ENCODE results near the gene TMEM108. TPM values are rescaled to one million over a fixed set of nuclear protein-coding genes. Genes with fewer than 3 reads are reported as not detected.

TMEM108 gene
- total RNA-seq, 4 donors from 2014 or later, result 2.6 to 9.2 (median 4.6) TPM

DNA sequence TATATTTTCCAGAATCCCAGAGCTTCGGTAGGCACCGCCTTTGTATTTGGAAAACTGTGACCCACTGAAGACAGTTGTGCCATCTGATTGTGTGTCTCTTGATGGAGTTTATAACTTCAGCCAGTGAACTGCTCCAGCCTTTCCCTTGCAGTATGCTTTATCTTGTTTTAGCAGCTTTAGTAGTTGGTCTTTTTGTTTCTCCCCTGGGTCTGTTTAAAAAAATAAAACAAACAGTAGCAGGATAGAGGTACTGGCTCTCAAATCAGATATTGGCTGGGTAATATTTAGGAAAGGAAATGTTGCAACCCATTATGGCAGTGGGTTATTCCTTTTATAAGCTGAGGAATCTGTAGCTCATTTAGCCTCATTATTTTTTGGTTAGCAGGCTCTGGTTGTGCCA lies 210.2 kb downstream of the TMEM108 start:
- Histone ChIP-seq H3K36me3 (no peaks in the 10 kb centered on the region), H3K4me1 (no peaks in the 10 kb centered on the region), H3K27me3 (no peaks in the 10 kb centered on the region), H3K4me3 (replicated peaks in 1 of 3) (no peak overlapping the region), H3K9me3 (no peaks in the 10 kb centered on the region), H3K27ac (no peak overlapping the region)
- DNase-seq, result no peak
- intact Hi-C loops (cut with DNase I), result no loop called here
- 77 to 82% methylated on average over 2 of the region's 2 CpGs for WGBS, 2 donors
- TF ChIP-seq, protein P1, sequence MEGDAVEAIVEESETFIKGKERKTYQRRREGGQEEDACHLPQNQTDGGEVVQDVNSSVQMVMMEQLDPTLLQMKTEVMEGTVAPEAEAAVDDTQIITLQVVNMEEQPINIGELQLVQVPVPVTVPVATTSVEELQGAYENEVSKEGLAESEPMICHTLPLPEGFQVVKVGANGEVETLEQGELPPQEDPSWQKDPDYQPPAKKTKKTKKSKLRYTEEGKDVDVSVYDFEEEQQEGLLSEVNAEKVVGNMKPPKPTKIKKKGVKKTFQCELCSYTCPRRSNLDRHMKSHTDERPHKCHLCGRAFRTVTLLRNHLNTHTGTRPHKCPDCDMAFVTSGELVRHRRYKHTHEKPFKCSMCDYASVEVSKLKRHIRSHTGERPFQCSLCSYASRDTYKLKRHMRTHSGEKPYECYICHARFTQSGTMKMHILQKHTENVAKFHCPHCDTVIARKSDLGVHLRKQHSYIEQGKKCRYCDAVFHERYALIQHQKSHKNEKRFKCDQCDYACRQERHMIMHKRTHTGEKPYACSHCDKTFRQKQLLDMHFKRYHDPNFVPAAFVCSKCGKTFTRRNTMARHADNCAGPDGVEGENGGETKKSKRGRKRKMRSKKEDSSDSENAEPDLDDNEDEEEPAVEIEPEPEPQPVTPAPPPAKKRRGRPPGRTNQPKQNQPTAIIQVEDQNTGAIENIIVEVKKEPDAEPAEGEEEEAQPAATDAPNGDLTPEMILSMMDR (IDR thresholded peaks at IDR 0.05), result no peak
- no peak for TF ChIP-seq POLR2A (IDR thresholded peaks at IDR 0.05)

DNA sequence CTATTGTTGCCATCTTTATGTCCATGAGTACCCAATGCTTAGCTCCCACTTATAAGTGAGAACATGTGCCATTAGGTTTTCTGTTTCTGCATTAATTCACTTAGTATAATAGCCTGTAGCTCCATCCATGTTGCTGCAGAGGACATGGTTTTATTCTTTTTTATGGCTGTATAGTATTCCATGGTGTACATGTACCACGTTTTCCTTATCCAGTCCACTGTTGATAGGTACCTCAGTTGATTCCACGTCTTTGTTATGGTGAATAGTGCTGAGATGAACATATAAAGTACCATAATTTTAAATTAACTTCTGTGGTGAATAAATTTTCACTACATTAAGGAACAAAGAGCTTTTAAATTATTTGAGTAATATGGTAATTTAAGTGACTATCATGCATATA lies 211.3 kb downstream of the TMEM108 start:
- H3K4me1 ChIP-seq, result no peaks in the 10 kb centered on the region
- WGBS, 2 donors, result 82 to 90% methylated on average over 2 of the region's 2 CpGs
- no peak for DNase-seq
- TF ChIP-seq POLR2A (IDR thresholded peaks at IDR 0.05), result no peak
- TF ChIP-seq, protein P1 (IDR thresholded peaks at IDR 0.05), result no peak
- no peaks in the 10 kb centered on the region for H3K9me3 ChIP-seq
- intact Hi-C loops (cut with DNase I), result no loop called here
- no peaks in the 10 kb centered on the region for H3K36me3 ChIP-seq
- H3K27ac ChIP-seq, result no peak overlapping the region
- no peaks in the 10 kb centered on the region for H3K27me3 ChIP-seq
- H3K4me3 ChIP-seq (replicated peaks in 1 of 3), result no peak overlapping the region

DNA sequence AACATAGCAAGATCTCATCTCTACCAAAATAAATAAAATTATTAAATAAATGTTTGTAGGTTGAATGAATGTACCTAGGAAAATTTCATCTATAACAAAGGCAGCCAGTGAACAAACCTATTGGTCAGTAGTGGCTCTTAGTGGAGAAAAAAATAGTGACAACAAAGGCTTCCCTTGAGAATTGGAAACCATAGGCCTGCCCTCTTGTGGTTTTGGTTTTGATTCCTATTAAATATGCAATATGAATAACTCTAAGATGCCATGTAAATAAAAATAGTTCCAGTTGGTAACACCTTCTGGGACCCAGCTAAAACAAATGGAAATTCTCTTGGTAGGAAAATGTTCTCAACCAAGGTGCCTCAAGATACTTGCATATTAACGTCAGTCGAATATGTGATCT lies 216.0 kb downstream of the TMEM108 start:
- Histone ChIP-seq H3K4me1 (no peaks in the 10 kb centered on the region), H3K36me3 (no peaks in the 10 kb centered on the region), H3K27me3 (no peaks in the 10 kb centered on the region), H3K27ac (no peak overlapping the region), H3K4me3 (replicated peaks in 1 of 3) (no peak overlapping the region), H3K9me3 (no peaks in the 10 kb centered on the region)
- DNase-seq, result no peak
- intact Hi-C loops (cut with DNase I), result no loop called here
- TF ChIP-seq, protein P1 (IDR thresholded peaks at IDR 0.05), result no peak
- no peak for TF ChIP-seq POLR2A (IDR thresholded peaks at IDR 0.05)
- 95 to 97% methylated on average over 2 of the region's 2 CpGs for WGBS, 2 donors

DNA sequence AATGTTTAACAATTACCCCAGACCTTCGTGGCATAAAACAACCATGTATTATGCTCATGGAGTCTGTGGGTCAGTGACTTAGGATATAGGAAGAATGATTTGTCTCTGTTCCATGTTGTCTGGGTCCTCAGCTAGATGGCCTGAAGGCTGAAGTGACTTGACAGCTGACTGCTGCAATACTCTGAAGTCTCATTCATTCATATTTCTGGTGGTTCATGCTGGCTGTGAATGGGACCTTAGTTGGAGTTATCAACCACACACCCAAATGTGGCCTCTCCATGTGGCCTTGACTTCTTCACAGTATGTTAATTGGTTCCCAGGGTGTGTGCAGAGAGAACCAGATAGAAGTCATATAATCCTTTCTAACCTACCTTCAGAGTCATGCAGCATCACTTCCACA lies 216.5 kb downstream of the TMEM108 start:
- Histone ChIP-seq H3K4me1 (no peaks in the 10 kb centered on the region), H3K27me3 (no peaks in the 10 kb centered on the region), H3K36me3 (no peaks in the 10 kb centered on the region), H3K27ac (no peak overlapping the region), H3K4me3 (replicated peaks in 1 of 3) (no peak overlapping the region), H3K9me3 (no peaks in the 10 kb centered on the region)
- 82 to 89% methylated on average over 1 of the region's 1 CpG for WGBS, 2 donors
- no peak for DNase-seq
- TF ChIP-seq, protein P1 (IDR thresholded peaks at IDR 0.05), result no peak
- no peak for TF ChIP-seq POLR2A (IDR thresholded peaks at IDR 0.05)
- intact Hi-C loops (cut with DNase I), result no loop called here

DNA sequence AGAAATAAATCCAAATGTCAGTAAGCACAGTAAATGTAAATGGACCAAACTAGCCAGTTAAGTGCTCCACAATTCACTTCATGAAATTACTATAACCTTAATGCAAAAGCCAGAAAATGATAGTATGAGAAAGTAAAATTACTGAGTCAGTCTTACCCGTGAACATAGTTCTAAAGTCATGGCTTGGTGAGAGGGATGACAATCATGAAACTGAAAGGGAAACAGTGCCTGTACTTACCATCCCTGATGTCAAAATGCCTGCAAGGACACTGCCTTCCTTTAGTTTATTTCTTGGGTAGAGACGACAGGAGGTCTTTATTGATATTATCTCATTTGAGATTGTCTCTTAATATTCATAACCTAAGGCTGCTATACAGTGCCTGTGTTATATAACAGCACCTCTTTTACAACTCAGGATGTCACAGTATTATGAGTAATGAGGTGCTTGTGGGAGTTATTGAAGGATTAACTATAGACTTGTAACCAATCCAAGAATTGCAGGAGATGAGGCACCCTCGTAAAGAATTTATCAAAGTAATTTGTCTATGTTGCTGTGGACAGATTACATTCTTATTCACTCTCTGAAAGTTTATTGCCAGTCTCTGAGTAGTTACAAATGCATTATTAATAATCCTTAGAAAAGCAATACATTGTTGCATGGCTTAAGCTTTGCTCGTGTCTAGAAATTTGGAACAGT lies 218.7 kb downstream of the TMEM108 start:
- DNase-seq, result no peak
- no peaks in the 10 kb centered on the region for H3K4me1 ChIP-seq
- no peak overlapping the region for H3K4me3 ChIP-seq (replicated peaks in 1 of 3)
- no peak overlapping the region for H3K27ac ChIP-seq
- 74 to 89% methylated on average over 4 of the region's 4 CpGs for WGBS, 2 donors
- intact Hi-C loops (cut with DNase I), result no loop called here
- H3K27me3 ChIP-seq, result no peaks in the 10 kb centered on the region
- H3K9me3 ChIP-seq, result no peaks in the 10 kb centered on the region
- H3K36me3 ChIP-seq, result no peaks in the 10 kb centered on the region
- TF ChIP-seq POLR2A (IDR thresholded peaks at IDR 0.05), result no peak
- TF ChIP-seq, protein P1 (IDR thresholded peaks at IDR 0.05), result no peak

All from thyroid gland (tissue), 4 donors.